Nephron progenitor cell (in vitro differentiated cells): ENCODE data around the gene PHF2.

Experiments
- DNase-seq: peaks from one replicate; pipeline ENCODE4 v3.0.0; 2021
- H3K27ac Mint-ChIP-seq: 2 replicates; pipeline ENCODE4 v1.8.0; 2021; ENCODE audit warnings: mild to moderate bottlenecking, moderate library complexity, mixed read lengths
- H3K27me3 Mint-ChIP-seq: 2 replicates; pipeline ENCODE4 v1.8.0; 2021; ENCODE audit warnings: mild to moderate bottlenecking, low read depth, mixed read lengths; ENCODE audit not compliant: poor library complexity
- H3K36me3 Mint-ChIP-seq: 2 replicates; pipeline ENCODE4 v1.8.0; 2021; ENCODE audit warnings: low read depth, mixed read lengths
- H3K4me1 Mint-ChIP-seq: 2 replicates; pipeline ENCODE4 v1.8.0; 2021; ENCODE audit warnings: mixed read lengths
- H3K4me3 Mint-ChIP-seq: 2 replicates; pipeline ENCODE4 v1.8.0; 2021; ENCODE audit warnings: mild to moderate bottlenecking, moderate library complexity, mixed read lengths
- H3K9me3 Mint-ChIP-seq: 2 replicates; pipeline ENCODE4 v1.8.0; 2021; ENCODE audit warnings: mild to moderate bottlenecking, moderate library complexity, mixed read lengths
- TF ChIP-seq, protein P1 (sequence below): fragments of 200-600 bp; sonication (generic); IDR thresholded peaks from 2 replicates; pipeline ENCODE4 v1.5.0; 2021; ENCODE audit warnings: antibody characterized with exemption

The PHF2 gene

DNA sequence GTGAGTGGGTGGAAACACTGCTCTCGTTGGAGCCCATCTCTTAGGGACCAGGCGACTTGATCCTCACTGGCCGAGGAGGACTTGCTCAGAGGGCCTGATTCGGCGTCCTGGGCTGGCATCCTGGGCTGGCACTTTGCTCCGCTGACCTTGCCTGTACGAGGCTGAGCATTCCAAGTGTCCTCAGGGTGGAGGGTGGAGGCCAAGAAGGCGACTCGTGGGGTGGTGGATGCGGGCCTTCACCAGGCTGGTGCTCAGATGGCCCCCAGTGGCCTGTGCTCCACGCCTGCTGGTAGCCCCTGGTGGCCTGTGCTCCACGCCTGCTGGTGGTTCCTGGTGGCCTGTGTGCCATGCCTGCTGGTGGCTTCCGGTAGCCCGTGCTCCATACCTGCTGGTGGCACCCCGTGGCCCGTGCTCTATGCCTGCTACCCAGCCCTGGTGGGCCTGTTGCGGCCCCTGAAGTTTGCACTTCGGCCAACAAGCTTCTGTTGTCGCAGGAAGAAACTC lies 42.9 kb downstream of the PHF2 start:
- H3K36me3 Mint-ChIP-seq: no peaks in the 10 kb centered on the region
- H3K4me1 Mint-ChIP-seq: peaks cover 13% of the 10 kb centered on the region
- no peak for DNase-seq
- H3K27ac Mint-ChIP-seq: peak overlapping the region; percentile 5
- H3K9me3 Mint-ChIP-seq: no peaks in the 10 kb centered on the region
- no peak overlapping the region for H3K4me3 Mint-ChIP-seq
- TF ChIP-seq, protein P1, sequence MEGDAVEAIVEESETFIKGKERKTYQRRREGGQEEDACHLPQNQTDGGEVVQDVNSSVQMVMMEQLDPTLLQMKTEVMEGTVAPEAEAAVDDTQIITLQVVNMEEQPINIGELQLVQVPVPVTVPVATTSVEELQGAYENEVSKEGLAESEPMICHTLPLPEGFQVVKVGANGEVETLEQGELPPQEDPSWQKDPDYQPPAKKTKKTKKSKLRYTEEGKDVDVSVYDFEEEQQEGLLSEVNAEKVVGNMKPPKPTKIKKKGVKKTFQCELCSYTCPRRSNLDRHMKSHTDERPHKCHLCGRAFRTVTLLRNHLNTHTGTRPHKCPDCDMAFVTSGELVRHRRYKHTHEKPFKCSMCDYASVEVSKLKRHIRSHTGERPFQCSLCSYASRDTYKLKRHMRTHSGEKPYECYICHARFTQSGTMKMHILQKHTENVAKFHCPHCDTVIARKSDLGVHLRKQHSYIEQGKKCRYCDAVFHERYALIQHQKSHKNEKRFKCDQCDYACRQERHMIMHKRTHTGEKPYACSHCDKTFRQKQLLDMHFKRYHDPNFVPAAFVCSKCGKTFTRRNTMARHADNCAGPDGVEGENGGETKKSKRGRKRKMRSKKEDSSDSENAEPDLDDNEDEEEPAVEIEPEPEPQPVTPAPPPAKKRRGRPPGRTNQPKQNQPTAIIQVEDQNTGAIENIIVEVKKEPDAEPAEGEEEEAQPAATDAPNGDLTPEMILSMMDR: no peak
- H3K27me3 Mint-ChIP-seq: no peaks in the 10 kb centered on the region

DNA sequence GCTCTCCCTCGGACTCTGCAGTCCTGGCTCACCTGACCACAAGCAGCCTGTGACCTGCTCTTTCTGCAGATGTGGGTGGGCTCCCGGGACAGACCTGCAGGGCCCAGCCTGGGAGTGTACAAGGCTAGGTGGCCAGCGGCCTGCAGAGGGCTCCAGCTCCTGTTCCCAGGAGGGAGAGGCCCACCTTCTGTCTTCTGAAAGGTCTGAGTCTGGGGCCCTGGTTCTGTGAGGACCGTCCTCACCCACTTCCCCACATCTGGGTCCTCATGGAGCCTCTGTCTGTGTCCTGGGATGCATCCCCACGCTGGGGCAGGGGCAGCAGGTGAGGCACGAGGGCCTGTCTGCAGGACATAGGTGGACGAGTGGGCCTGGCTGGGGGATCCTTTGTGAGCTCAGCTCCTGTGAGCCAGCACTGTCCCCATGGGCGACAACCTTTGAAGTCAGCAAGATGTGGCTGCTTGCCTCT lies 43.7 kb downstream of the PHF2 start:
- Mint-ChIP-seq H3K4me1 (peaks cover 13% of the 10 kb centered on the region), H3K27me3 (no peaks in the 10 kb centered on the region), H3K9me3 (no peaks in the 10 kb centered on the region), H3K27ac (no peak overlapping the region), H3K36me3 (no peaks in the 10 kb centered on the region), H3K4me3 (no peak overlapping the region)
- DNase-seq: no peak
- TF ChIP-seq, protein P1: no peak

DNA sequence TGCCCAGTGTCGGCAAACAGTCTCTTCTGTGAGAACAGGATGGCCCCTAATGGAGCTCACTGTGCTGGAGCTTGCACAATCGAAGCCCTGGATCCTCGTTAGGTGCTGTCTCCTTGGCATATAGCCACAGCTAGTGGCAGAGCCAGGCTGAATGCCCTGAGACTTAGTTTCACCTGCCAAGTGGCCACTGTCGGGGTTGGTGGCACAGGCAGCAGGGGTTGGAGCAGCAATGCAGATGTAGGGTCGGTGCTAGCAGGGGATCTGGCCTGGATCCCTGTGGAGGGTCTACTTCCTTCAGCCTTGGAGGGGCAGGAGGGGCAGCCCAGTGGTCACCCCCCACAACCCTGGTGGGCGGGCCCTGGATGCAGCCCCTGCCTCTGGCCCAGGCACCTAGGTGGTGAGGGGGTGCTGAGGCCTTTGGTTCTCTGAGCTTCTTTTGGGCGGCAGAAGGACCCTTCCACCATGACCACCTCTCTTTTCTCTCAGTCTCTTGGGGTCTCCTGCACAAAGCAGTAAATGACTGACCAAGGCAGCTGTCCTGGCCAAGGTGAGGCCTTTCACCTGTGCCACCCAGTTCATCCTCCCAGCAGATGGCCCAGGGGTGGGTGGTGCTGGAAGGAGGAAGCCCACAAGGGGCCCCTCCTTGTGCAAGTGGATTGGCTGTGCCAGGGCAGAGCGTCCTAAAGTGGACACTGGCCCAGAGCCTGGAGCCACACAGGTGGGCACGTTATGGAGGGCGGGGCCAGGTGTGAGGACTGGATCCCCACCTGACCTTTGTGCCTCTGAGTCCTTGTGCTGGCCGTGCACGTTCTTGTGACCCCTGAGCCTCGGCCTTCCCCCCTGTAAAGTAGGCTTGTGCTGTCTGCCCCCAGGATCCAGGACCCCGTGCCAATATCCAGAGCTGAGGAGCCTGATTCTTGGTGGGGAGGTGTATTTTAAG lies 44.8 kb downstream of the PHF2 start:
- DNase-seq: no peak
- H3K27ac Mint-ChIP-seq: no peak overlapping the region
- H3K9me3 Mint-ChIP-seq: peaks cover 3% of the 10 kb centered on the region
- TF ChIP-seq, protein P1: no peak
- H3K27me3 Mint-ChIP-seq: no peaks in the 10 kb centered on the region
- H3K36me3 Mint-ChIP-seq: peaks cover 2% of the 10 kb centered on the region
- peaks cover 13% of the 10 kb centered on the region for H3K4me1 Mint-ChIP-seq
- H3K4me3 Mint-ChIP-seq: no peak overlapping the region

DNA sequence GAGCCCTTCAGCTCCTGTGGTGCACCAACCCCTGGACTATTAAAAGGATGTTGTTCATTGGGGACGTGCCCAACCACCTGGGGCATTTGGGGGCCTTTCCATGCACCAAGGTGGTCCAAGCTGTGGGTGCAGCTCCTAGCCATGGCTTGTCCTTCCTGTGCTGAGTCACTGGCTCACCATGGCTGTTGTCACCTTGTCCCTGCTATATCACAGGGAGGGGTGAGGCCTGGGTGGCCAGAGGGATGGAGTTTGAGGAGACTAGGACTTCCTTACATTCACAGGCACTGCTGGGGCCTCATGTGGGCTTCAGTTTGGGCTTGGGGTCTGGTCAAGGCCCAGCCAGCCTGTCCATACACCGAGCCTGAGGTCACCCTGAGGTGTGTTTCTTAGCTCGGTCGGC lies 45.5 kb downstream of the PHF2 start:
- DNase-seq: no peak
- H3K4me1 Mint-ChIP-seq: peaks cover 8% of the 10 kb centered on the region

DNA sequence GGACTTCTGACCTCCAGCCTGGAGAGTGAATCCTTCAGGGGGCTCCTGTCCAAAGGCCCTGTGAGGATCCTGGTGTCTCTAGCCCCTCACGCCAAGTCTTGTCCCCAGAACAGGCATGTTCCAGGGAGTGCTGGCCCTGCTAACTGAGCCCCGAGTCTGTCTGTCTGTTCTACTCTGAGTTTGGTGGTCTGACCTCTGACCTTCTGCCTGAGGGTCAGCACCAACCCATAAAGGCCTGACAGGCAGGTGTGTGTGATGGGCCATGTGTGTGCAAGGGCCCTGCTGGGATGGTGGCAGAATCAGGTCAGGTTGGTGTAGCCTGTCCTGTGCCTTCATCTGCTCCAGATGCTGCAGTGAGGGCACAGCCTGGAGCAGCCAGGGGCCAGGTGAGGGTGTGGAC lies 46.3 kb downstream of the PHF2 start:
- Mint-ChIP-seq H3K27me3 (no peaks in the 10 kb centered on the region), H3K4me3 (no peak overlapping the region), H3K4me1 (peaks cover under 1% of the 10 kb centered on the region), H3K9me3 (peaks cover 17% of the 10 kb centered on the region), H3K27ac (no peak overlapping the region), H3K36me3 (peaks cover 11% of the 10 kb centered on the region)
- TF ChIP-seq, protein P1: no peak
- no peak for DNase-seq

More for the DNA sequence above, 45.5 kb downstream of the PHF2 start:
- Mint-ChIP-seq H3K27ac (no peak overlapping the region), H3K4me3 (no peak overlapping the region), H3K27me3 (no peaks in the 10 kb centered on the region), H3K36me3 (peaks cover 7% of the 10 kb centered on the region), H3K9me3 (peaks cover 10% of the 10 kb centered on the region)
- TF ChIP-seq, protein P1: no peak
